A673 (cell line): ENCODE data around the gene LRP2. TPM values are rescaled to one million over a fixed set of nuclear protein-coding genes. Genes with fewer than 3 reads are reported as not detected.

Experiments
- BruUV-seq: library from RNA; stranded (reverse); fragments of 400-500 nt; replicated peaks from 2 replicates; lab custom pipeline; 2021; lab: Mats Ljungman, UMichigan
- CTCF ChIA-PET: fragments of 300-600 bp; sonication (Branson Sonifier 250); formaldehyde crosslinking; loops from one replicate; lab custom pipeline; 2022; ENCODE audit warnings: antibody characterized with exemption; lab: Charles Lee
- POLR2A ChIA-PET: fragments of 300-600 bp; sonication (Branson Sonifier 250); formaldehyde crosslinking; loops from one replicate; lab custom pipeline; 2022; ENCODE audit warnings: antibody characterized with exemption; ENCODE audit not compliant: low non-redundant PET; lab: Charles Lee
- DNase-seq: peaks from one replicate; pipeline ENCODE4 v3.0.0-alpha.2; 2015; ENCODE audit warnings: low spot score
- H3K27ac ChIP-seq: fragments of 200-600 bp; sonication (generic); 2 replicates; pipeline ENCODE4 v1.5.1; 2016; ENCODE audit warnings: mixed run types, low read depth, mild to moderate bottlenecking, mixed read lengths, antibody characterized with exemption, low read length; ENCODE audit not compliant: poor library complexity, severe bottlenecking
- H3K27me3 ChIP-seq: fragments of 200-600 bp; sonication (generic); replicated peaks from 2 replicates; pipeline ENCODE4 v1.6.1; 2017; ENCODE audit warnings: mixed run types, low read depth, mild to moderate bottlenecking, mixed read lengths, antibody characterized with exemption, low read length; ENCODE audit not compliant: insufficient read depth, poor library complexity
- H3K36me3 ChIP-seq: fragments of 200-600 bp; sonication (generic); 2 replicates; pipeline ENCODE4 v1.6.1; 2016; ENCODE audit warnings: mixed run types, mild to moderate bottlenecking, mixed read lengths, antibody characterized with exemption, low read length; ENCODE audit not compliant: insufficient read depth, poor library complexity, severe bottlenecking
- H3K4me1 ChIP-seq: fragments of 200-600 bp; sonication (generic); 2 replicates; pipeline ENCODE4 v1.6.1; 2017; ENCODE audit warnings: mixed run types, mild to moderate bottlenecking, mixed read lengths, antibody characterized with exemption, low read length; ENCODE audit not compliant: insufficient read depth, poor library complexity, severe bottlenecking
- H3K4me3 ChIP-seq: fragments of 200-600 bp; sonication (generic); 2 replicates; pipeline ENCODE4 v1.5.1; 2016; ENCODE audit warnings: low read depth, mixed run types, mild to moderate bottlenecking, mixed read lengths, low read length; ENCODE audit not compliant: poor library complexity, severe bottlenecking
- H3K9me3 ChIP-seq: fragments of 200-600 bp; sonication (generic); 2 replicates; pipeline ENCODE4 v1.6.1; 2016; ENCODE audit warnings: mixed run types, low read depth, mild to moderate bottlenecking, mixed read lengths, antibody characterized with exemption, low read length; ENCODE audit not compliant: poor library complexity, severe bottlenecking
- EZH2 ChIP-seq: fragments of 200-600 bp; sonication (generic); IDR thresholded peaks from 2 replicates; pipeline ENCODE4 v1.6.1; 2017; ENCODE audit warnings: borderline replicate concordance, low read depth, mild to moderate bottlenecking, mixed read lengths, antibody characterized with exemption, low read length; ENCODE audit not compliant: poor library complexity, severe bottlenecking
- intact Hi-C: fragments of 100-400 bp; cut with micrococcal nuclease; formaldehyde crosslinking; loops from one replicate; pipeline ENCODE4 v1.10.0; 2022; ENCODE audit not compliant: unreplicated experiment
- total RNA-seq: library from RNA; stranded (reverse); gene quantifications from 2 replicates; pipeline ENCODE4 v1.2.3, GENCODE V29; 2021
- TF ChIP-seq, protein P1 (sequence below): fragments of 300-800, 200-600 bp; sonication (generic); conservative IDR thresholded peaks from 2 replicates; pipeline ENCODE4 v1.5.1; 2017; ENCODE audit warnings: low read depth, mild to moderate bottlenecking, antibody characterized with exemption, low read length, moderate library complexity, mixed read lengths

Gene LRP2
- total RNA-seq, 1 experiment from 2014 or later, result 0.26 TPM

DNA sequence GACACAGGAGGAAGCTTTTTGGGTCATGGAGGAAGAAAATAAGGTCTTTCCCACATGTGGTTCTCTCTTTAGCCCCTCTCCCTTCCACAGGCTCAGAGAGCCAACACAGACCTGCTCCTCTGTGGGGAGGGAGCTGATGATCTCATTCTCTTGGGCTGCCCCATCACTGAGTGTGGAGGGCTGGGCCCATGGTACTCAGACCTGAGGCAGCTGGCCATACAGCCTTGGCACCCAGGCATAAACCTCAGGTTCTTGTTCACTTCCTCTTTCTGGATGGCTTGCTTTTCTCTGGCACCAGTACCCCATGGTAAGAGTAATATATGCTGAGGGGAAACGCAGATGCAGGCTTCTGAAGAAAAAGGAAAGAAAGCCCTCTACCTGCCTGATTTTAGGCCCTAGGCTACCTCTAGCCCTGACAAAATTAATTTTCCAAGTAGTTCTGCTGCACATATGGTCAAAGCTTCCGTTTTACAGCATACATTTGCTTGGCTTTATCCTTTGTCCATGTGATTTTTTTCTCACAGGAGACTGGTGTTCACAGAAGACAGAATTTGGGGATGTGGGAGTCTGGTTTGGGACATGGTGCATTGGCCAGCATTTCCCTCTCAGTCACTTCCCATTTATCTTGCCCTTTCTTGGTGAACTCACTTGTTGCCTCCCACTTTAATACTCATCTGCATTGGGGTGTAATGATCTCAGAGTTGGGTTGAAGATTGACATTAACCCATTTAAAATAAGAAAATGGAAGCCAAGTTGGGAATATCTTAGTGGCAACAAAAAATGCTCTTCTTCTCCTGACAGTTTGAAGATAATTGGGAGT, 281.9 kb downstream of the LRP2 start:
- intact Hi-C loops, result no loop called here
- BruUV-seq, result no TSS peak
- DNase-seq, result no peak
- POLR2A ChIA-PET, result no interaction called here
- Histone ChIP-seq H3K9me3 (no peaks in the 10 kb centered on the region), H3K27me3 (peaks cover 5% of the 10 kb centered on the region), H3K4me3 (no peak overlapping the region), H3K36me3 (no peaks in the 10 kb centered on the region), H3K27ac (no peak overlapping the region), H3K4me1 (no peaks in the 10 kb centered on the region)
- CTCF ChIA-PET, result no interaction called here
- TF ChIP-seq, protein P1, sequence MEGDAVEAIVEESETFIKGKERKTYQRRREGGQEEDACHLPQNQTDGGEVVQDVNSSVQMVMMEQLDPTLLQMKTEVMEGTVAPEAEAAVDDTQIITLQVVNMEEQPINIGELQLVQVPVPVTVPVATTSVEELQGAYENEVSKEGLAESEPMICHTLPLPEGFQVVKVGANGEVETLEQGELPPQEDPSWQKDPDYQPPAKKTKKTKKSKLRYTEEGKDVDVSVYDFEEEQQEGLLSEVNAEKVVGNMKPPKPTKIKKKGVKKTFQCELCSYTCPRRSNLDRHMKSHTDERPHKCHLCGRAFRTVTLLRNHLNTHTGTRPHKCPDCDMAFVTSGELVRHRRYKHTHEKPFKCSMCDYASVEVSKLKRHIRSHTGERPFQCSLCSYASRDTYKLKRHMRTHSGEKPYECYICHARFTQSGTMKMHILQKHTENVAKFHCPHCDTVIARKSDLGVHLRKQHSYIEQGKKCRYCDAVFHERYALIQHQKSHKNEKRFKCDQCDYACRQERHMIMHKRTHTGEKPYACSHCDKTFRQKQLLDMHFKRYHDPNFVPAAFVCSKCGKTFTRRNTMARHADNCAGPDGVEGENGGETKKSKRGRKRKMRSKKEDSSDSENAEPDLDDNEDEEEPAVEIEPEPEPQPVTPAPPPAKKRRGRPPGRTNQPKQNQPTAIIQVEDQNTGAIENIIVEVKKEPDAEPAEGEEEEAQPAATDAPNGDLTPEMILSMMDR, result no peak
- no peak for TF ChIP-seq EZH2

DNA sequence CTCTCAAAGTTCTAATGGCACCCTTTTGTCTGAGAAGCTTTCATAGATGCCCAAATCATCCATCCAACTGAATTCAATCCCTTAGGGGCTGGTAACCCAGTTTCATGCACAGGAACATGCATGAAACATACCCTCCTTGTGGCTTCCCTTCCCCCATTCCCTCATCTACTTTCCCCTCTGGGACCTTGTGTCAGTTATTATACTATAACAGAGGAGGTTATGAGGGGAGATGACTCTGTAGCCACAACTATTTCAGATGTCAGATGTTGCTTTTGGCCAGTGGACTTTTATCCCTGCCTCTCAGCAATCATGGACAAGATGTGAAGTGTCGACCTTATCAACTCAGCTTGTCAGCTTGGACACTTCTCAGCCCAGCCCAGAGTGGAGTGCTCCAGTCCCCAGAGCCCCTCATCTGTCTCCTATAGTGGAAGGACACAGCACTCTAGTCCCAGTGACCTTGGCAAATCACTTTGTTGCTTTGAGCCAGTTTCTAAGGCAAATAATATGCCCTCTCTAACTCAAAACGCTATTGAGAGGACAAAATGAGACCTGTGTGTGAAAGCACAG, 284.6 kb downstream of the LRP2 start:
- DNase-seq, result no peak
- no peaks in the 10 kb centered on the region for H3K4me1 ChIP-seq
- POLR2A ChIA-PET, result no interaction called here
- CTCF ChIA-PET, result no interaction called here
- BruUV-seq, result no TSS peak
- no peaks in the 10 kb centered on the region for H3K36me3 ChIP-seq
- peaks cover 5% of the 10 kb centered on the region for H3K27me3 ChIP-seq
- intact Hi-C loops, result no loop called here
- no peak overlapping the region for H3K27ac ChIP-seq
- H3K4me3 ChIP-seq, result no peak overlapping the region
- H3K9me3 ChIP-seq, result no peaks in the 10 kb centered on the region
- TF ChIP-seq EZH2, result no peak
- TF ChIP-seq, protein P1, result no peak

Other genes with a start within 250 kb of the LRP2 start
- gene BBS5, start 117.0 kb upstream of the LRP2 start, total RNA-seq, result 11.5 TPM in 2 replicates
- 0.34 and 0.63 TPM in 2 replicates for gene KLHL41, start 147.2 kb upstream of the LRP2 start, total RNA-seq
- 37.3 and 42.1 TPM in 2 replicates for gene FASTKD1, start 211.3 kb upstream of the LRP2 start, total RNA-seq
- gene PPIG, start 221.8 kb upstream of the LRP2 start, total RNA-seq, result 69.1 and 69.8 TPM in 2 replicates